GM18519 (cell line): ENCODE data around the gene RBM4.

Experiments
- ATAC-seq: cut with Tn5 transposase; IDR thresholded peaks from one replicate; pipeline ENCODE4 v1.9.1; 2021; ENCODE audit warnings: mild to moderate bottlenecking, moderate library complexity; ENCODE audit not compliant: unreplicated experiment, low FRiP score

The RBM4 gene

DNA sequence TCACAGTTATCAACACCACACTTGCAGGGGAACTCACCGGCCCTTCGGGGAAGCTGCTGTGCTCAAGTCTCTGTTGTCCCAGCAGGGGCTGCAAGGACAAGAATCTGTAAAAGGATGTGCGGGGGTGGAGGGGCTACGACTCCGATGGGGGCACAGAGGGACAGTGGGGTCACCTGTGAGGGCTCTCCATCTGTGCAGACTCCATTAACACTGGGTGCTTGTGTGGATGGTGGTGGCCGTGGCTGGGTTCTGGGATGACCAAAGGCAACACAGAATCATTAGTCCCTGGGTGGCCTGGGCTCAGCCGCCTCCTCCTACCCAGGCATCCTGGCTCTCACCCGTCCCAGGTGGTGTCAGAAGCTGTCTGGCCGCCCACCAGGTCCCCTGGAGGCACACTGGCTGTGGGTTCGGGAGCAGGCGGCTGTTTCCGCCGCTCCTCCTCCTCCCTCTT is 49.4 kb downstream of the RBM4 start:
- no peak for ATAC-seq

DNA sequence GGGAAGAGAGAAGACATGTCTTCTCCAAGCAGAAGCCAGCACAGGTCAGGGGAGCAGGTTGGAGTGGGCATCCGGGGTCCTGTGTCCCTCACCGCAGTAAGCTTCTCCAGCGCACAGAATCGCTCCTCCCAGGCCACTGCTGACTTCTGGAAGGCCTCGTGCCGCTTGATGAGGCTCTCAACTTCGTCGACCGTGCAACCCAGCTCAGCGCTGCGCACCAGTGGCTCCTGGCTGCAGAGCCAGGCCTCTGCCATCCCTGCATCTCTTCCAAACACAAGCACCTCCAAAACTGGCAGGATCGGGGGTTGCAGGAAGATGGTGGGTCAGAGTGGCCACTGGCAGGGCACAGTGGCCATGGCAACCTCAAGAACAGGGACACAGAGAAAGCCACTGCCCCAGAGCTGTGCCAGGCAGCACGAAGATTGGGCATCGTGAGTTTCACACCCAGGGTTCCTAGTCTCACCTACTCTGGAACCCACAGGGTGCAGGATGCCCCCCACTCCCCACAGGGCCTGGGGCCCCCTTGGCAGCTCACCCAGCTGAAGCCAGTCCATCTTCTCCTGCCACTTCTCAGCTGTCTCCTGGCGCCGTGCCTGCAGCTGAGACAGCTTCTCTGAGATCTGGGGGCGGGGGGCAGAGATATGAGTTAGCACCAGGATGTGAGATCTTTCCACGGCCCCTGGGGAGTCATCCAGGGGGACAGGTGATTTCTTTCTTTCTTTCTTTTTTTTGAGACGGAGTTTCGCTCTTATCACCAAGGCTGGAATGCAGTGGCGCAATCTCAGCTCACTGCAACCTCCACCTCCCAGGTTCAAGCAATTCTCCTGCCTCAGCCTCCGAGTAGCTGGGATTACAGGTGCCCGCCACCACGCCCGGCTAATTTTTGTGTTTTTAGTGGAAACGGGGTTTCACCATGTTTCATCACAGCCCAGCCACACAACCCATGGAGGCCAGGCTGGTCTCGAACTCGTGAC is 50.3 kb downstream of the RBM4 start:
- no peak for ATAC-seq

DNA sequence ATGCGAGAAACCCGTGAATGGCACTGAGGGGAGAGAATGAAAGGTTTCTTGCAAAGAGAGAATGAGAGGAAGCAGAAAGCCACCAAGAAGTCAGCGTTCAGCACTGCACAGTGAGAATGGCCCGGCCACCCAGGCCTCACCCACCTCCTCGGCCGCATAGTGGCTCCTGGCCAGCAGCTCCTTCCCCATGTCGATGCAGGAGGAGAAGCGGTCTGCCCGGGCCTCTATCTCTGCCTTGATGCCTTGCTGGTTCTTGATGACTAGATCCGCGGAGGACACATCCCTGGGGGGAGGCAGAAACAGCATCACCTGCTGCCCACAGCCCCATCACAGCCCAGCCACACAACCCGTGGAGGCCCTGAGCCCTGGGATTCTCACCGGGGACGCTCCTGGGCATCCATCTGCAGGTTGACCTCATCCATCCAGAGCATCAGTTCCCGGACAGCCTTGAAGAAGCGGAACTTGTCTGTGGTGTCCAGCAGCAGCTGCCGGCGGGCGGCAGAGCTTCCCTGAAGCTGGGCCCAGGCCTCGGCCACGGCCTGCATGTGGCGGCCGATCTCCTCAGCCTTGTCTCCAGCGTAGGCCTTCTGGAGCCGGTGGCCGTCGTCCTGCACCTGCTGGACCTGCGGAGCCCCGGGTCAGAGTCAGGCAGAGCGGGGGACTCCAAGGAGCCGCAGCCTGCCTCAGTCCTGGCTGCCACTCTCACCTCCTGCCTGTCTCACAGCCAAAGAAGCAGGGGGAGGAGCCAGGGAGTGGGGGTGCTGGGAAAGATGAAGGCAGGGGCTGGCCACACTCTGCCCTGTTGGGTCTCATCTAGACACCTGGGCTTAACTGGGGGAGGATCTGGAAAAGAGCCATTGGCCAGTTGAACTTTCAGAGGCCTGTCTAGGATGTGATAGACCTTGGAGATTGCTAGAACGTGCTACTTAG is 51.4 kb downstream of the RBM4 start:
- ATAC-seq = no peak

DNA sequence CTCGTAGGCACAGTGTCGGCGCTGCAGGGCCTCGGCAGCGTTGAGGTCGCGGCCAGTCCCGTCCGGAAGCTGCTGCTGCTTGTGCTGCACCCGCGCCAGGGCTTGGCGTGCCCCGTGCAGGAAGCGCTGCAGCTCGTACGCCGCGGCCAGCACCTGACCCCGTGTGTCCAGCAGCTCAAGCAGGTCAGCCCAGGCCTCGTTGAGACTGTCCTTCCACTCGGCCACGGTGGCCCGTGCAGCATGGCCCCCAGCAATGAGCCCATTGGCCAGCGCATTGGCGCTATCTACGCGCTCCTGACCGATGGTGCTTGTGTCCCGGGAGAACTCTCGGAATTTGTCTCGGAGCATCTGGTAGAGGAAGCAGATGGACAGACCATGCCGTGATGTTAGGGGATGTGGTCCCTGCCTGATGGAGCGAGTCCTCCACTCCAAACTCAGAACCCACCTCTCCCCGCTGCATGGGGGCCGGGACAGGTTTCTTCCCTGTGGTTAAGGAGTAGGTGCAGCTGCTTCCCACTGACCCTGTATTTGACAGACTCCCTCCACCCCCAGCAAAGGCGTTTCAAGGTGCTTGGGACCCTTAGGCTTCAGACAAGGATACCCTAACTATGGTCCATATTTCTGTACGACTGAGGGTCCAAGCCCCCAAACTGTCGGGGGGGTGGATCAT is 52.9 kb downstream of the RBM4 start:
- no peak for ATAC-seq

DNA sequence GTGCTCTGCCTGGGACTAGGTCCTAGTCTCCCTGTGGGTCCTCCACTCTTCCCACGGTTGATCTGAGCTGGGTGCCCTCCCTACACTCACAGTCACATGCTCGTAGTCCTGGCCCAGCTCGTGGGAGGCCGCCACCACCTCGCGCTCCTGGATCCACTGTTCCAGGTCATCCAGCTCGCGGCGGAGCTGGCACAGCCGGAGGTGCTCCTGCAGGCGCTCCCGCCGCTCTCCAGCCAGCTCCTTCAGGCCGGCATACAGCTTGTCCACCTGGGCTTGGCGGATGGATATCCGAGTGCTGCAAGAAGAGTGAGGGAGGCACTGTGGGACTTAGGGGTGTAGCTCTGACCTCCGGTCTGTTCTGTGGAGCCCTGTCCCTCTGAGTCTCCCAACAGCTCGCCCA is 53.9 kb downstream of the RBM4 start:
- no peak for ATAC-seq

DNA sequence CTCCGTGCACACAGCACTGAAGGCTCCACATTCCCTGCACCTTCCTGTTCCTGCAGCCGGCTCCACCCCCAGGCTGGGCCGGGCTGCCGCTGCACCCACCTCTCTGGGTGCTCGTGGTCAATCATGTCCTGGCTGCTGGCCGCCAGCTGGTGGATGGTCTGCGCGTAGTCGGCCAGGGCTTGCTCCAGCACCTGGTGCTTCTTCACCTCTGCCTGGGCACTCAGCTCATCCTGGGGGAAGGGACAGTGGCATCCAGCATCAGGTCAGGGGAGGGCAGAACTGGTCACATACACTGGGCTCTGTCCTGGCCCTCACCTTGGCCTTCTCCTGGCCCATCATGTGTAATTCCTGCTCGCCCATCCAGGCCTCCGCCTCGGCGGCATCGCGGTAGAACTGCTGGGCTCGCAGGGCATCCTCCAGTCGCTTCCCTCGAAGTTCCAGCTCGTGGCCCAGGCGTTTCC is 54.4 kb downstream of the RBM4 start:
- no peak for ATAC-seq

DNA sequence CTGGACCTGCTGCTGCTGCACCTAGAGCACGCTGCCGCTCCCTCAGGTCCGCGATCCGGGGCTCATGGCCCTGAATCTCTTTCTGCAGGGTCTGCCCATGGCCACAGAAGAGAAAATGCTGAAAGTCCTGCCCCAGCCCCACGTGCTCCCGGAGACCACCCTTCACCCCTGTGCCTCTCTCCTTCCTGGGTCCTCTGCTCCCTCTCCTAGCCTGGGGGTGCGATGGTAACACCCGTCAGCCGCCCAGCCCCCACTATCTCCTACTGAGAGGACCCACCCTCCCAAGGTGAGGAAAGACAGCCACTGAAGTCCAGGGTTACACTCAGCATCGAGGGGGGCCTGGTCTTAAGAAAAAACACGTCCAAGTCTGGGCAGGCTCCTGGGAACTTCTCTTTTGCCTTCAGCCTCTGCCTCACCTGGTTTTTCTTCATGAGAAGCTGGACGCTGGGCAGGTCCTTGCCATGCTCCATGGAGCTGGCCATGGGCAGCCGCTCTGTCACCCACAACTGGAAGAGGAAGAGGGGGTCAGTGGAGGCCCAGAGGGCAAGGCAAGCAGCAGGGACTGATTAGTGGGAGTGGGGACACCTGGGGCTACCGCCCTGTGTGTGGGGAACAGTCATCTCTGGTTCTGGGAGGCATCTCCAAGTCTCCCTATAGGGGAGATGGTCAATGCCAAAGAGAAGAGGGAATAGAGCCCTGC is 55.0 kb downstream of the RBM4 start:
- ATAC-seq = no peak

DNA sequence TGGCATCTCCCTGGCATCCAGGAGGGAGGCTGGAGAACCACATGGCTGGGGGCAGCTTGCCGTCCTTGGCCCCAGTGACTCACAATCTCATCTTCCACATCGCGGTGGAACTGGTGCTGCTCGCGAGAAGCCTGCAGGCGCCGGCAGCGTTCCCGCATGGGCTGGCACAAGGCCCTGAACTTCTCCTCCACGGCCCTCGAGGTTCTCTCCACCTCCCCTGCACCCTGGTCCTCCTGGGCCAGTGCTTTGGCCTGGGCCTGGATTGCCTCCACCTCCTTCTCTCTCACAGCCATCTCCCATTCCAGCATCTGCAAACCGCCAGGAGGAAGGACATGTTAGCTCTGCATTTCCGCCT is 55.5 kb downstream of the RBM4 start:
- no peak for ATAC-seq

DNA sequence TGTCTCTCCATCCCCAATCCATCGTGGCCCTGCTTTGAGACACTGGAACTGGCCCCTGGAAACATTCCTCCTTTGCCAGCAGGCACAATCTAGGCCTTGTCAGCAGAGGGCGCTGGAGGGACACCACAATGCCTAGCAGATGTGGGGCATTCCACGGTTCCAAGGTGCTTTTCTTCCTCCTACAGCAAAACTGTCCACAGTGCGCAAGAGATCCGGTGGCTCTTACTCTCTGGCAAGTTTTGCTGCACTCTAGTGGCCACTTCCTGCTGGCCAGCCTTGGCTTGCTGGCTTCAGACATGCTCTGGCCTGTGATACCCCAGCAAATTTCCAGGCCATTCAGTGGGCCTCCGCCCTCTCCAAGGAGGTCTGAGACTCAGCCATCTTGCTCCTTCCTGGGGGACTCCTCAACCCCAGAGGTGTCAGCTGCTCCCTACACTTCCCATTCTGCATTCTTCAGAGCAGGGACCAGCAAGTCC is 56.3 kb downstream of the RBM4 start:
- no peak for ATAC-seq
